GM12891 (cell line): ENCODE results near the gene GALNT18.

Experiments used
- DNase-seq: peaks from one replicate; pipeline ENCODE4 v3.0.0; 2011; ENCODE audit warnings: low spot score; ENCODE audit not compliant: insufficient read length
- FAIRE-seq: peaks from 2 replicates; lab custom pipeline; 2011; peaks lifted over from hg19 to GRCh38; lab: Jason Lieb, UNC
- PAX5 ChIP-seq: IDR thresholded peaks from 2 replicates; pipeline ENCODE4 v1.6.1; 2011; ENCODE audit warnings: low read length, moderate library complexity, mild to moderate bottlenecking; ENCODE audit not compliant: insufficient read depth, severe bottlenecking
- POLR2A ChIP-seq: IDR thresholded peaks from 2 replicates; pipeline ENCODE4 v1.6.1; 2011; ENCODE audit warnings: low read depth, low read length, control low read depth
- POLR2AphosphoS5 ChIP-seq: IDR thresholded peaks from 2 replicates; pipeline ENCODE4 v1.6.1; 2011; ENCODE audit warnings: low read depth, low read length, control low read depth
- POU2F2 ChIP-seq: IDR thresholded peaks from 2 replicates; pipeline ENCODE4 v1.6.1; 2011; ENCODE audit warnings: low read depth, mild to moderate bottlenecking, control low read depth, low read length, moderate library complexity
- SPI1 ChIP-seq: IDR thresholded peaks from 2 replicates; pipeline ENCODE4 v1.6.1; 2011; ENCODE audit warnings: low read depth, low read length, control low read depth
- TAF1 ChIP-seq: IDR thresholded peaks from 2 replicates; pipeline ENCODE4 v1.6.1; 2011; ENCODE audit warnings: low read depth, low read length, control low read depth

GALNT18 gene

DNA sequence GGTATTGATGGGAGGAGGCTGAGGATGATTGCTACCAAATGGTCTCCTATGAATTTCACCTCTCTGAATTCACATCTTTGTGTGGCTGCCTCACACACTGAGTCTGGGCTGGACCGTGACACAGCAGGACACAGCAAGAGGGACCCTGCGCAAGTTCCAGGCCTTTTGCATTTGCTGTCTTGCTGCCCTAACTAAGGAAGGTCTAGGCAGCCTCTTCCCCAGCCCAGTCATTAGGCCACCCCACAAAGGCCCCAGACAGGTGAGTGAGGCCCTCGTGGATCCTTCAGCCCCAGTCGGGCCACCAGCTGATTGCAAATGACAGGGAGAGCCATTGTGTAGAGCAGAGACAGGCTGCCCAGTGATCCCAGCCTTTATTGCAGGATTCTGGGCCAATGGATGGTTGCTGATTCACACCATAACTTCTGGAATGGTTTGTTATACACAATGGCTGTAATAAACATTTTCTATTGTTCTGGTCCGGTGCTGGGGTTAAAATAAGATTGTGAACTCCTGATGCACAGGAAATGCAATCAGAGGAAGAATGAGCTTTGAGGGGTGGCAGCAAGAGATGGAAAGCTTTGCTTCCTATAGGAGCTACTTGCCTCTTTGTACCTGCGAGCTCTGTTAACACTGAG is 240.2 kb downstream of the GALNT18 start:
- no peak for FAIRE-seq
- no peak for DNase-seq
- TF ChIP-seq POU2F2: no peak
- TF ChIP-seq POLR2AphosphoS5: no peak
- no peak for TF ChIP-seq POLR2A
- TF ChIP-seq TAF1: no peak
- TF ChIP-seq SPI1: no peak
- no peak for TF ChIP-seq PAX5

DNA sequence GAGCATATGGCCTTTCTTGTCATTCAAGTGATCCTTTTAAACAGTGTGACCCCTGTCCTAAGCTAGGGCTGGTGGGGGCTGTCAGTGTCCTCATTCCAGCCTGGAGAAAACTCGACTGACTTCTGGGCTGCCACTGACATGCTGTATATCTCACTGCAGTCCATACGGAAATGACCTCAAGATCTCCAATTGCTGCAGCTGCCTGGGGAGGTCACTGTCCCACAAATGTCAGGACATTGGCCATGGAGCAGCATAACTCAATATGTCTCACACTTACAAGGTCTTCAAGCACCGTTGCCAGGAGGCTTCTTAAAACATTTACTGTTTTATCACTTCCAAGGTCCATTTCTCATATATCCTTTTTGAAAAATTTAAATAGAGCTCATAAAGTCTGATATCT is 240.9 kb downstream of the GALNT18 start:
- DNase-seq: no peak
- TF ChIP-seq POLR2AphosphoS5 (no peak), PAX5 (no peak), POU2F2 (no peak), SPI1 (no peak), POLR2A (no peak), TAF1 (no peak)
- FAIRE-seq: no peak

DNA sequence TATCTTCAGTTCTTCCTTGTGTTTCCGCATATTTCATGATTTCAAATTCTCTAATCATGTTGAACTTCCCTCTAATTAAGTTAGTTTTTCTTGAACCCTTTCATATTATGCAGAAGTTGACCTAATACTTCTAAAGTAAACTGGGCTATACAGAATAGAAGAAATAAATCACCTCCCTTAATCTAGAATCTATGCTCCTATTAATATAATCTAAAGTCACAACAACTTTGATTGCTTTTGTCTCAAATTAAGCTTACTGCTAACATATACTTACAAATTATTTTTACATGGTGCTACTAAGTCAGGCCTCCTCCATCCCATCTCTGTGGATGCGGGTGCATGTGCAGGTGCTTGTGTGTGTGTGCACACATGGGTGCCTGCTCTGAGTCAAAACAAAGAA is 241.5 kb downstream of the GALNT18 start:
- DNase-seq (no peak), FAIRE-seq (no peak)
- no peak for TF ChIP-seq POLR2A
- TF ChIP-seq PAX5: no peak
- TF ChIP-seq SPI1: no peak
- TF ChIP-seq POU2F2: no peak
- no peak for TF ChIP-seq POLR2AphosphoS5
- TF ChIP-seq TAF1: no peak

DNA sequence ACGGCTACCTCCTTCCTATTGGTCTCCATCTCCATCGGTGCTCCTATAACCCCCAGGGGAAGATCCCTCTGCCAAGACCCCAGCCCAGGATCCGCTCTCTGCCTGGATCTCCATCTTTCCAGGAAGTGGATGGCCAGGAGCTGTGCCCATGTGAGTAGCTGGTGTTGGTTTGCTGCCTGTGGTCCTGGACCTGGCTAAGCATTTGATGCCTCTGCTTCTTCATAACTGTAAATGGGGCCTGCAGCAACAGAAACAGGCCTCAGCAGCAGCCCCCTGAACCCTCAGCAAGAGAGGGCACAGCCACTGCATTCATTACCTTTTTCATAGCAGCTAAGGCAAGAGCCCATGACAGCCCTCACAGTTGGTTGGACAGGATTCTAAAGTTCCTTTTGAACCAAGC is 242.1 kb downstream of the GALNT18 start:
- no peak for TF ChIP-seq PAX5
- no peak for TF ChIP-seq POLR2A
- no peak for TF ChIP-seq TAF1
- no peak for TF ChIP-seq SPI1
- TF ChIP-seq POLR2AphosphoS5: no peak
- TF ChIP-seq POU2F2: no peak
- FAIRE-seq: no peak
- DNase-seq: no peak

DNA sequence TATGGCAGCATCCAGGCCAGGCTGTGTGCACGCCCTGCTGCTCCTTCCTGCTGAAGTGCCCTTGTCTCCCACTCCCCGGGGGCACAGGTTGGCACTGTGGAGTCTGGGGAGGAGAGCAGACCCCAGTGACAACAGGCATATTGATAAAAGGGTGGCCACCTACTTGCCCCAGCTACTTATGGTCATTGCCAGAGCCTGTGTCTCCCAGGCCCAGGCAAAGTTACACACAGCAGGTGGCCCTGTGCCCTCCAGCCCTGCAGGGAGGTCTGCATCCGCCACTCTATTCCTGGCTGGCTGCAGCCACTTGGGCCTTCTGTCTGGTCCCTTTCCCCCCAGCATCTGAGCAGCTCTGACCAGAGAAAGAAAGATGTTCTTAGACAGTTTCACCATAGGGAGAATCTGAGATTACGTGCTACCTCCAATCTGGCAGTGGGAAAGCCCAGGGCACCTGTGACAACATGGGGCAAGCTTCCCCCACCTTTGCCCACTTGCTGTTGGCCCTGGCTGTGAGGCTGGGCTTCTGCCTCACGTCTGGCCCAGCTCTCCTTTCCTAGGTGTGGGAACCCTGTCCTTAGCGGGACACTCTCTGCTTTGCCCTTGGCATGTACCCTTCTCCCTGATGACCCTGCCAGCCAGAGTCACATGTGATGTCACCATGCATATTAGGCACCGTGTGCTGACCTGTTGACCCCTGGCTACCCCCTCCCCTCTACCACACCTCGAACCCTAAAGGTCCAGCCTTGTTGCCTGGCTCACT is 243.4 kb downstream of the GALNT18 start:
- TF ChIP-seq POLR2AphosphoS5 (no peak), POU2F2 (no peak), TAF1 (no peak), POLR2A (no peak), PAX5 (no peak), SPI1 (no peak)
- no peak for DNase-seq
- FAIRE-seq: no peak

DNA sequence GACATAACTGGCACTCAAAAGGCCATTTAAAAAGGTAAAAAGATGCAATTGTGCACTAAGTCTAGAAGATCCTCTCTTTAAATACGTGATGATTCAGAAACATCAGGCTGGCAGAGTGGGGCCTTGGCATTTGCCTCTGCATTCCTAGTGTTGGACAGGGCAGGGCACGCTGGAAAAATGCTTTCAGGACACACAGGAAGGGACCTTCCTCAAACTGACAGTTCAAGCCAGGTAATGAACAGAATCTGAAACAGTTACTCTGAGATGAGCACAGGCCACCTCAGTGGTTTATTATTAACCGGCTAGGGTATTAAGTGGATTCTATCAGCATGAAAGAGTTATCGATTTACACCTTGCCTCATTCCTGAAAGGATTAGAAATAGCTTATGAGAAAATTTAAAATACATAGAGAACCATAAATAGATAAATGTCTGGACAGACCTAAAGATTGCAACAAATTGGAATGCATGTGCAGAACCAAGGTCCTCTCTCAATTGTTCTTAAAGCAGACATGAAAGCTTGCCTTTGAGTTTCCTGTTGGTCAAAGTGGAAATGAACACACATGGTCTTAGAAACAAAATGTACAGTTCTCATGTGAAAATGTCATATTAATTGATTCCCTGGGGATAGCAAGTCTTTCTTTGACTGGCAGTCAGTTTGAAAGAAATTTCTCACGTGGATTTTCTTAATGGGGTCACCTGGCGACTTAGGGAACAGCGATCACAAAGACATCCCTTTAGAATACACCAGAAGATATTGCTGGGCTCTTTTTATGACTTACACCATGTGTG is 247.3 kb downstream of the GALNT18 start:
- no peak for TF ChIP-seq POLR2AphosphoS5
- TF ChIP-seq PAX5: no peak
- no peak for TF ChIP-seq TAF1
- TF ChIP-seq POU2F2: no peak
- TF ChIP-seq SPI1: no peak
- TF ChIP-seq POLR2A: no peak

DNA sequence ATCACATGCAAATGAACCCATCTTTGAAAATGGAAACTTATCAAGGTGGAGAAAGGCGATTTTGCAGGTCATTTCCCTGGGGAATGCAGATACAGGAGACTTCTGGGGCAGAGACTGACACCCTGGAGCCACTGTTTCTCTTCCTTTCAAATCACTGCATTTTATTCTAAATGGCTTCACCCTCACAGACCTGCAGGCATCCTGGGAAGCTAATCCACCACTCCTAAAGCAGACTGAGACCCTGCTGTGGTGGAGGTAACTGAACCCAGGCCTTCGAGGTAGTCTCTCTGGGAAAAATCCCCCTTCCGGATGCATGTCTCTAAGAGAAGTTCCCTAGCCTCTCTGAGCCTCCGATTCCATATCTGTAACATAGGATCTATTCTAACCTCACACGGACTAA is 247.9 kb downstream of the GALNT18 start:
- DNase-seq (no peak), FAIRE-seq (no peak)
- no peak for TF ChIP-seq SPI1
- no peak for TF ChIP-seq POLR2A
- TF ChIP-seq POU2F2: no peak
- no peak for TF ChIP-seq POLR2AphosphoS5
- no peak for TF ChIP-seq PAX5
- TF ChIP-seq TAF1: no peak

More for the DNA sequence above, 247.3 kb downstream of the GALNT18 start:
- FAIRE-seq: no peak
- no peak for DNase-seq

DNA sequence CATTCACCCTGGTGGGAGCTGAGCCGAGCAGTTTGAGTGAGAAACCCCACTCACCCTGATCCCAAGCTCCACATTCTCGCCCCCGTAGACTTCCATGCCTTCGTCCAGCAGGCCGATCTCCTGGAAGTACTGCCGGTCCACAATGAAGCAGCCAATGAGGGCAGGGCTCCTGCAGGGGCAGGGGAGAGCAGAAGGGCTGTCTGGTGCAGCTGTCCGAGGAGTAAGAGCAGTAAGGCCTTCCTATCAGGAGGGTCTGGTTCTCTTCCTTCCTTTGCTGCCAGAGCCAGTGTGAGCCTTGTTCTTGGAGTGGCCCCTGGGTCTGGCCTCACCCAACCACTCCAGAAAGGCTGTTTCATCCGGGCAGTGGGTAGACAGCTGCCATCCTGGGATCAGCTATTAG is 249.3 kb downstream of the GALNT18 start:
- DNase-seq: no peak
- TF ChIP-seq PAX5 (no peak), SPI1 (no peak), POU2F2 (no peak), POLR2A (no peak), TAF1 (no peak), POLR2AphosphoS5 (no peak)

DNA sequence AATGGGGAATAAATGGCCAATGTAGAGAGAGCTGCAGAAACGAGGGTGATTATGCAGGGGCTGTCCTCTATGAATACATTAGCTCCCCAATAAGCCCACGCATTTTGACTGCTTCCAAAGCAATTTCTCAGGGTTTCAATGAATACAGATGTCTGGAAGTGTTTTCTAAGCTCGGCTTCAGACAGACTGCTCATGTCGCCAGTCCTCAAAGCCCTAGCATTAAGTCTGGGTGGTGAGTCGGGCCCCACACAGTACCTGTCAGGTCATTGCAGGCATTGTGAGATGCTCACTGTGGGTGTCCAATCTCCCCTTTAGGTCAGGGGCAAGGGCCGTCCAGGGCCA is 250.9 kb downstream of the GALNT18 start:
- FAIRE-seq (no peak), DNase-seq (no peak)
- TF ChIP-seq TAF1 (no peak), POLR2A (no peak), POLR2AphosphoS5 (no peak), SPI1 (no peak), PAX5 (no peak), POU2F2 (no peak)

More for the DNA sequence above, 249.3 kb downstream of the GALNT18 start:
- FAIRE-seq: no peak
